ENCODE data around the gene ZBTB25.
A peak's percentile ranks its signal among the peaks of the same experiment; 100 is the strongest.

Gene ZBTB25

DNA sequence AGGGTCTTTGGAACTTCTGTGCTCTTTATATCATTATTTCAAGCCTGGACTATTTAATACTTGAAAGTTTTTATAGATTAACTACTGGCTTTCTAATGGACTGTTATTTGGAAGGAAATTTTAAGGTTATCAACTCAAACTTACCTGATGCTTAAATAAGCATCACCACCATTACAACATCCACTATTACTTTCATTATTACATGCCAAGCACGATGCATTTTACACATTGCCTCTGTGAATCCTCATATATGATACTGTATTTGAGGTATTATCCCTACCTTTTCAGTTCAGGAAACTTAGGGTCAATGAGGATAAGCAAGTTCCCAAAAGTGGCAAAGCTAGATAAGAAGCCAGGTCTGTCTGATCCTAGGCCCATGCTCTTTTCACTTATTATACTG, 13.3 kb upstream of the ZBTB25 start:
- no peak for DNase-seq (ENCODE audit: low read depth)

DNA sequence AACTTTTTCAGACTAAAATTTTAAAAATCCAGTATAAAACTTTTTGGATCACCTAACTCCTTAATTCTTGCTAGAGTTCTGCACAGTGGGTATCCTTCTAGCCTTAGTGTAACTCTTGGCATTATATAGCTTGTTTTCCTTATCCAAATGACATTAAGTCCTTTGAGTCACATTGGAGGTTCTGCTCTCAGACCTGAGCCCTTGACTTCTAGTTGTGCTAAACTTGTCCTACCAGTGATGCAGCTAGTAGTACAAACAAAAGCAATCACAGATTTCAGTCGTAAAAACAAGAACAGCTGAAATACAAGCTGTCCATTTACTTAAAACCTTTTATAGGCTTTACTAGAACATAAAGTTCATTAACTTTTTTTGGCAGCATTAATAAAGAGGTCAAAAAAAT, 11.4 kb upstream of the ZBTB25 start:
- no peak for DNase-seq (ENCODE audit: low read depth)

DNA sequence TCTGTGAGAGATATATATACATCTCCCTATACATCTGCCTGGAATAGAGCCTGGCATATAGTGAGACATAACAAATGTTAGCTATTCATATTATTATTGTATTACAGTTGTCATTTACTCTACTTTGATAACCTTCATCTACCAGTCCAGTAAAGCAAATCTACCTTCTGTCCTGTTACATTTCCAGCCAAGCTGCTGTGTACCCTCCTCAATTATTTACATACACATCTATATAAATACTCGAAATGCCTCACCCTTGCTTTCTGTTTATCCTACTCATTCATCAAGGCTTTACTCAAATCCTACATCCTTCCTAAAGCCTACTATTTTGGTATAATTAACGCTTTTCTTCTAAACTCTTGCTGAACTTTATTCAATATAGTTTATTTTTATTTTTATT, 9.6 kb upstream of the ZBTB25 start:
- DNase-seq (ENCODE audit: low read depth), result no peak

DNA sequence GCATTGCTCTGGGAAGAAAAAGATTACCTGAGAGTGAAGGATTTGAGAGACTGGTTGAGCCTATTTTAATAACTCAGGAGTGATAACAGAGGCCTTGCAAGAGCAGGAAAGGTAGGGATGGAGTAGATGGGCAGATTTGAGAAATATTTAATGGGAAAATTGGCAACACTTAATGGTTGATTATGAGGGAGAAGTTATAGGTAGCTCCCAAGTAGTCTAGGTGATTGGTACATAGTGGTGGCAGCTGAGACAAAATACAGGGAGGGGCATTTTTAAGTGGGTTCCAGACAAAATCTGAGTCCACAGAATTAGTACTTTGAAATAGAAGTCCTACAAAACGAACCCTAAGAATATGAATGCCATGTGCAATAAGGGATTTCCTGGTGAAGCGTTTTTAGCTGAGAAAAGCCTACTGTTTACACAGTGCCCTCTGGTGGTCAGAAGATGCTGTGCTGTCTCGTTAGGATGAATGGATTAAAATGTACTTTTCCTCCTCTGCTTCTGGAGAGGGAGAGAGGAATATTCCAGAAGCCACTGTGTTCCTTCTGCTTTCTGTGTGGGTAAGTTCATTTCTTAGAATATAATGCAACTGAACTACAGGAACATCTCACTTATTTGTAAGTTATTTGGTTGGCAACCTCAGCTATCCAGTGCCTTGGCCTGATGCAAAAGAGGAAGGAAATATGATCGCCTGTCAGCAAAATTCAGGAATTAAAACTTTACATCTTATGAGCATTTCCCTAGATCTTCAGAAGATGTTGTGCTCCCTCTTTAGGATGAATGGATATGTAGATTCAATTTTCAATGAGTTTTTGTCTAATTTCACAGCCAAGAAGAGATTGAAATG, 7.4 kb upstream of the ZBTB25 start:
- peak; percentile 39 for DNase-seq (ENCODE audit: low read depth)

DNA sequence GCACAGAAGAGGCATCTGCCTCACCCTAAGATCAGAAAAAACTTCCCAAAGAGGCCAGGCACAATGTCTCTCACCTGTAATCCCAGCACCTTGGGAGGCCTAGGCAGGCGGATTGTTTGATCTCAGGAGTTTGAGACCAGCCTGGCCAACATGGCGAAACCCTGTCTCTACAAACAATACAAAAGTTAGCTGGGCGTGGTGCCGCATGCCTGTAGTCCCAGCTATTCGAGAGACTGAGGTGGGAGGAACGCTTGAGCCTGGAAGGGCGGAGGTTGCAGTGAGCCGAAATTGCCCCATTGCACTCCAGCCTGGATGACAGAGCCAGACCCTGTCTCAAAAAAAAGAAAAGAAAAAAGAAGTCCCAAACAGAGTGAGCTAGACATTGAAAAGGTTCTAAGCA, 5.4 kb upstream of the ZBTB25 start:
- DNase-seq (ENCODE audit: low read depth), result no peak

DNA sequence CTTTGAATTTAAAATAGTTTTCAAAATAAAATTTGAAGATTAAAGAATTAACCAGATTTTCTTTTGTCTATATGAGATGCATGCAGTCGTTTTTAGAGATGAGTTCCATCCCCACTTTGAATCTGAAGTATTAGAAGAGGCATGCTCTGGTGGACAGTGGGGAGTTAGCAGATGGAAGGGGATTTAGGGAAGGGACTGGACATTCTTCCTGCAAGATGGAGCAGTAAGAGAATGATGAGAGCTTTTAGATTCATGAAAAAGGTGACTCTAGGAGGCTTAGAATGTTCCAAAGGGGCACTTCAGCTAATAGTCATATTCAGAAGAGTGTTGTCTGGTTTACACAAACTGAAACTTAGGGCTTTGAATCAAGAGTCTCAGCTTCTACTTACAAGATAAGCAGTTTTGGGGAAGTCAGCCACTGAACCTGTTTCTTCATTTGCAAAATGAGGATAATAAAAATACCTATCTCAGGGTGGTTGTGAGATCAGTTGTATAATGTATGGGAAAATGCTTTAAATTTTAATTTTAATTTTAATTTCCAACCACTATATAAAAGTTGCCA, 4.7 kb upstream of the ZBTB25 start:
- DNase-seq (ENCODE audit: low read depth), result no peak

DNA sequence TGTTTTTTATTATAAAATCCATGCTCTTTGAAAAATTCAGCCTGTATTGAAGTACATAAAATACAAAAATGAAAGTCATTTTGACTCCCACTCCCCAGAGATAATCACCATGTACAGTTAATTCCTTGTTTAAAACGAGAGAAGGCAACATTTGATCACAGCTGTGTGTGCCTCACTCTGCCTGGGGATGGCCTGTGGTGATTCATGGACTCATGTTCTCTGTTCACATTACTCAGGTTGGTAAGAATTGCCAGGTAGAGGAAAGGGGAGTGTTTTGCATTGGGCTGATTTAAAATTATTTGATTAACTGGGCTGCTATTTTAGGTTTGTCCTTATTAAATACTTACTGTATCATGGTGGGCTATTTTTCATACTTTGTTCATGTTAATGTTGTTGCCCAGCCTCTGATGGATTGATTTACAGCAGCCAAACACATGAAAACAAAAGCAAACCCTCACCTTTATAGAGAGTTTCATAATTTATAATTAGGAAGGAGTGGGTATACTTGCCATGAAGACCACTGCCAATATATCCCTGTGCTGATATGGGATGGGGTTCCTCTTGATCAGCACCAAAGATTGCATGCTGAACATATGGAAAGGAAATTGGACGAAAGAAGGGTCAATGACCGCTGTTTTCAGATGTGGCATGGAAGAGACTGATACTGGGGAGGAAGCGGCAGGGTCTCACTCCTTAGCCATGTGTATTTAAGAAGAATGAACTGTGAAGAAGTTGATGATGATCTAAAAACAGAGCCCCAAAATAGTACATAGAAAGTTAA, 3.9 kb upstream of the ZBTB25 start:
- no peak for DNase-seq (ENCODE audit: low read depth)

DNA sequence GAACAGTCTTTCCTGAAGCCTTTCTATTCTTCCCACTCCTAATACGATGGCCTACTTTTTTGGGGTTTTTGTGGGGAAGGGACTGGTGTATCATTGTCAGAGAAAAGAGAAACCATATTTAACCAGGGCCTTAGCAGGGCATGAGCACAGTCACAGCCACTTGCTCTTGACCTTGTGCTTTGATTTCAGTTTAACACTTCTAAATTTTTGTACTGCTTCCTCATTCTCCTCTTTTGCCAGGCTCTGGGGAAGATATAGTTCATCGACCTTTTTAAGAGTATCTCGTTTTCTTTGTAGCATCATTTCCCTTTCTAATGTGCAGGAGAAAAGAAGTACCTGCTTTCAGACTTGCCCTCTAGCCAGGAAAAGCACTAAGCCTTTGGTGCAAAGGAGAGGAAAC, 3.1 kb upstream of the ZBTB25 start:
- DNase-seq (ENCODE audit: low read depth), result no peak

DNA sequence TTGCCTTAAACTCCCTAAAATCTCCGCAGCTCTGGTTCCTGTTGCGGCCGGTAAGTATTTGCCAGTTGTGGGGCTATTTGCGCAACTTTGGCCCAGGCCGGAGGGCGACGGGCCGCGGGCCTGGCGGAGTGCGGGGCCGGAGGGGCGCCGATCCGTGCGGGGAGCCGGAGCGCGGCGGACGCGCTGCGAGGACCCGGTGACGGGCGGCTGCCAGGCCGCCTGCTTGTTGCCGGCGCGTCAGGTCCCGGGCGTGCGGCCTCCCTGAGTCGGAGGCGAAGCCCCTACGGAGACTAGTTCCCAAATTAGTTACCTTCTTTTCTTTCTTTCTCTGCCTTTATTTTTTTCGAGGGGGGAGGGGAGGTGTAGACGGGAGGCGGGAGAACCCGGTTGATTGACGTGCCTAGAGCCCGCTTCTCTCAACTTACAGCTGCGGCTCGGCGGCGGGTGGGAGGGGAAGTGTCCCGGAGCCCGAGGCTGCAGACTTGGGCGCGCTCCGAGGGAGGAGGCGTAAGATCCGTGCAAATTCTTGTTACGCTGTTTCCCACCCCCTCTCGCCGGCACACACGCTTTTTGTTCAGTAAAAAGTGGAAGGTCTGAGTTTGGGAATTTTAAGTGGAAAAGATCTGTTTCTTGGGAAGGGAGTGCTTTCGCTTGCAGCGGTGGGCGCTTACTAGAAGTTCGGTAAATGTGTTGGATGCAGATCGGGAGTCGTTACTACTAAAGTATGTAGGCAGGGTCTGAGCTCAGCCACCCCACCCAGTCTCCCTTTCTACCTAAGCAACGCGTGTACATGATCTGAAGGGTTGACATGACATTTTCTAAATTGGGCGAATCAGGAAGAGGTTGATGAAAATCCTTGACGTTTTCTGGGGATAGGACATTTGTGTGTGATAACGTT, 1.5 kb upstream of the ZBTB25 start:
- DNase-seq (ENCODE audit: low read depth), result peak; percentile 69

DNA sequence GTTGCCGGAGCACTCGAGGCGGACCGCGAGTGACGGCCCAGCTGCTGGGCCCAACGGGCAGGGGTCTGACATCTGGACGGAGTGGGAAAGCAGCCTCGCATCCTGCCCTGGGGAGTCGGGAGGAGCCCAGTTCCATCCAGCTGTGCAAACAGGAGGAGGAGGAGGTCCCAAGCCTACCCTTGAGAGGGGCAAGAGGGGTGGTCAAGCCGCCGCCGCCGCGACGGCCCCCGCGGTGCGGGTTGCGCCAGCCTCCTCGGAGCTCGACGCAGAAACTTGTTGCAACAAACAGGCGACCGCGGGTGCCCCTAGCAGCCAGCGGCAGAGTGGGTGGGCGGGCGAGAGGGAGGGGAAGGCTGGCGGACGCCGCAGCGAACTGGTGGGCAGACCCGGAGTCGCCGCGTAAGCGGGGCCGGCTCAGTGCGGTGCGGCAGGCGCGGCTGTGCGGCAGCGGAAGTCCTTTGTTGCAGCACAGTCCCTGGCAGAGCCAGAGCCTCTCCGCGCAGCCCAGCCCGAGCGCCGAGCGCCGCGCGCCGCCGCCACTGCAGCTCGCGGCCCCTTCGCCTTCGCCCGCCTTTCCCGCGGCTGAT, 765 bp upstream of the ZBTB25 start, which contains the start of gene ZBTB1:
ZBTB1 (plus strand) TSS at position 461 of the 587 bp plus-strand sequence. CDS start 16,735 bp downstream, outside the sequence.
- peak; percentile 68 for DNase-seq (ENCODE audit: low read depth)

DNA sequence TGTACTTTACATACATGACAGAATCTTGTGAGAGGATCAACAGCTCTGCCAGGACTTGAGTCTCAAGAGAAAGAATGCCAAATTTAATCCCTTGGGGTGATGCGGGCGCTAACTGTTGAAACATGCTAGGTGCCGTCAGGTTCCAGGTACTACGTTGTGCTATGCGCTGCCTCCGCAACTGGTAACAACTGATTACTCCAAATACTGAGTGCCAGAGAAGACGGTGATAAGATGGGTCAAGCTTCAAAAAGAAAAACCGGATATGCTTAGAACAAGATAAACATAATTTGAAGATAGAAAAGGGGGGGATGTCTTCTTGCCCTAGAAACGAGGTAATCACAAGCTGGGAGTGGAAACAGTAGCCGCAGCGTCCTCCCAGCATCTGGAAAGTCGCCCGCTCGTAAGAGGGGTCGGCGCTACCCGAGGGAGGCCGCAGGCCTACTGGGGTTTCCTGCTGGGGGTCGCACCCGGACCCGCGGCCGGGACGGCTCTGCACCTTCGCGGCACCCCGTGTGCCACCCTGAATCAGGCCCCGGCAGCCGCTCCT, 678 bp downstream of the ZBTB25 start:
- DNase-seq (ENCODE audit: low read depth), result no peak

DNA sequence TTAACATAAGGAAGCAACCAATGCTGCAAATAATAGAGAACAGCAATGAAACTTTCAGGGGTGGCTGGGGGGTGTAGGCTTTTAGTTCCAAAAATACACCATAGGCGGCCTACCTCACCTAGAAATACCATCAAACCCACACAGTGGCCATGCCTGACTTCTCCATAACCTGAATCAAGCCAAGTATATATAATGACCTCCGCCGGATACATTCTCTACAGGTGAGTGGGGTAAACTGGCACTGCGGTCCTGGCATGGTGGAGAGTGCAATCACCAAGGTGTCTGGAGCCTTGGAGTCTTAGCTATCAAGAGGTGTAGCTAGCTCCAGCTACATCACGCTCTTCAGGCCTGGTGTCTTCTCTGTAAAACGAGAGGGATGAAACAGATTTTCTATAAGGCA, 1.2 kb downstream of the ZBTB25 start:
- no peak for DNase-seq (ENCODE audit: low read depth)

DNA sequence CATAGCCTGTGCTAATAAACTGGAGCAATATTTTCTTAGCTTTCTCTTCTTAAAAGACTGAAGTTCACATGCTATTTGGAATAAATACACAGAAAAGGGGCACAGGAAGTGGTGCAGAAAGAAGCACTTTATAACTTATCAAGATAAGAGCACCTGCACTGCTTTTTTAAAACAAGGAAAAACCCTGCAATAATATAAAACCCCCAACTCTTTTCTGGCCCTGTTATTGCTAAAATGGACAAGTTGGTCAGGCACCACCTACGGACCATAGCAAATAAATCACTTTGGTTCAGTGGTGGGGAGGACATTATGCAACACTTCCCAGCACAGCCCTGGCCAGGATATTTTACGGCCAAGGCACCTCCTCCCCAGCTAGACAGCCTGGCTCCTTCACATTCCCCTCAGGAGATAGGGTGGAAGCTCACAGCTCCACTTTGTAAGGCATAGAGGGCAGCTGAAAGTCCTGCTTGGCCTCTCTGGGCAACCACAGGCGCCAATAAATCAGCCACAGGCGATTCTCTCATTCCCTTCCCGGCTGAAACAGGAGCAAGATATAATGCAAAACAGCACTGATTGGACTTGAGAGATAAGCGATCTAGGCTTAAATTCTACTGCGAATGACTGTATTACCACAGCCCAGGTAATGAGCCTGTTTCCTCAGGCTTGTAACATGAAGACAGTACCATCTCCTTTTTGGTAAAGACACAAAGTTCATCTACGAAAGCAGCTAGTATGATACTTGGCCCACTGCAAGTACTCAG, 2.0 kb downstream of the ZBTB25 start:
- peak; percentile 62 for DNase-seq (ENCODE audit: low read depth)

DNA sequence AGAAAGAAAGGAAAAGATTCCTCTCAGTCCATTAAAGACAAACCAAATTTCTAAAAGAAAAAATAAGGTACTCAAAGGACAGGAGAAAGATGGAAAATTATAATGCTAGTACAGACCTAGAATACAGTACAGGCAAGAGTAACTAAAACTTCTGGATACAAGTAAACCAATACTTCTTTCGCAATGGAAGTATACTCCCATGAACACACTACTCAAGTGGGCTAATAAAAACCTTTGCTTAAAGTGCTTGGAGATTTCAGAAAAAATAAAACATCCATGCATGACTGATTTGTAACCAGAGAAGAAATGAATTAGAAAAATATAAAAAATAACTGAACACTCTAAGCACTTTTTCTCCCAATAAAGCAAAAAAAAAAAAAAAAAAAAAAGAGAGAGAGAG, 3.5 kb downstream of the ZBTB25 start:
- DNase-seq (ENCODE audit: low read depth), result no peak

DNA sequence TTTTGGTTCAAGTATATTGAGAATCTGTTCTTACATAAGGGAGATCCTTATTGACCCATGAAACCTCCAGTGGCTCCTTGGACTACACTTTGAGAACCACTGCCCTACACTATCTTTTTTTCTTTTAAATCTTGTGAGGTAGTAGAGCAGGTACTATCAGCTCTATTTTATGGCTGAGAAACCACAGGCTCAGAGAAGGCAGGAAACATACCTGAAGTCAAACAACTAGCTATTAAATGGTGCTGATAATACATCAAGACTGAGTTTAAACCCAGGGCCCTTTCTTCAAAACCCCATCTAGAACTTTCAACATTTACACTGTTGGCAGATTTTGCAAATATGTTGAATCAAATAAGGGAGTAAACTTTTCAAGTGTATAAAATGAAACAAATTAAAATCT, 6.9 kb downstream of the ZBTB25 start:
- no peak for DNase-seq (ENCODE audit: low read depth)

DNA sequence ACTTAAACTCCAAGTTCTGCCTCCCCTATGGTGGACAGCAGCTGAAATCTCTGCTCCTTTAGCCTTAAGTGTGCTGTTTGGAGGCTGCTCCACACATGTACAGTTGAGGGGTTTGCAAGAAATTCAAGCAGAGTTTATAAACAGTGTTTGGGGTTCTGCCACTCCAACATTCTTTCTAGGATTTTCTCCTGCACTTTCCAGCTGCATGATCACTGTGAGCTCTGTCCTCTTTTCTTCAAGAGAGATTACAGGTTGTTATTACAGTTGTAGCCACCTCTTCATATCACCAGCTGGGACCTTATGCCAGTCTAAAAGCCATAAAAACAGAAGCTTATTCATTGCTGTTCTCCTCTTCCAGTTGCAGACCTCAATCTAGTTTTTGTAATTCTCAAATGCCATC, 8.4 kb downstream of the ZBTB25 start:
- no peak for DNase-seq (ENCODE audit: low read depth)

DNA sequence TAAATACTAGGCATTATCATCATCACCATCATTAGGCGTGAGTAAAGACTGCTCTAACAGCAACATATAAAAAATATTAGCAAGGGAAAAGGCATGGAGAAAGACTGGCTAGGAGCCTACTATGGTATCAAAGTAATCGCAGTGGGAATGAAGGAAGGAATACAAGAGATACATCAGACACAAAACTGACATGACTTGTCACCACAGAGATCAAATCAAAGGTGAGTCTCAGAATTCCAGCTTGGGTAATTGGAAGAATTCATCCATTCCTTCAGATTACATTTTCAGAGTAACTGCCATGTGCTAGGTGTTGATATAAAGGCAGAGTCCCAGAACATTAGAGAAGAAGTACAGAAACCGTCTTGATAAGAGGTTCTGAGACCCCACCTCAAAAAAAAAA, 10.2 kb downstream of the ZBTB25 start:
- DNase-seq (ENCODE audit: low read depth), result no peak

DNA sequence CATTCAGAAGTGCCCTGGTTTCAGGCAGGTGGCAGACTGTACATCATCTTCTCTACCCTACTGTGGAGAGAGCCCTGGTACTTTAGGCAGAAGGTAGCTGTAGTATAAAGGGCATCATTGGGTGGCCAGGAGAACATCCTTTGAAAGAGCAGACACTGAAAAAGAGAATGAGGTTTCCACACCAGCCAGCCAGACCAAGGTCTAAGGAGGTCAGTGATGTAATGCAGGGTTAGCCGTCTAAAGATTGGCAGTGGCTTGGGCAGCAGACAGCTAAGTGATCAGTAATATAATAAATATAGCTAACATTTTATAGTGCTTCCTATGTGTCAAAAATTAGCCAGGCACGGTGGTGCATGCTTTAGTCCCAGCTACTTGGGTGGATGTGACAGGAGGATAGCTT, 12.0 kb downstream of the ZBTB25 start:
- DNase-seq (ENCODE audit: low read depth), result no peak

DNA sequence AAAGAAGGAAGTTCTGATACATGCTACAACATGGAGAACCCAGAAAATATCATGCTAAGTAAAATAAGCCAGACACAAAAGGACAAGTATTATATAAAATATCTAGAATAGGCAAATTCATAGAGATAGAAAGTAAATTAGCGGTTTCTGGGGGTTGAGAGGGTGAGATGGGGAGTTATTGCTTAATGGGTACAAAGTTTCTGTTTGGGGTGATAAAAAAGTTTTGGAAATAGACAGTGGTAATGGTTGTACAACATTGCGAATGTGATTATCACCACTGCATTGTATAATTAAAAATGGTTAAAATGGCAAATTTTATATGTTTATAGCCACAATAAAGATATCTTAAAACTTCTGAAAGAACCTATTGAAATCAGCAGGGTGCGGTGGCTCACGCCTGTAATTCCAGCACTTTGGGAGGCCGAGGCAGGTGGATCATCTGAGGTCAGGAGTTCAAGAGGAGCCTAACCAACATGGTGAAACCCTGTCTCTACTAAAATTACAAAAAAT, 15.0 kb downstream of the ZBTB25 start:
- no peak for DNase-seq (ENCODE audit: low read depth)

DNA sequence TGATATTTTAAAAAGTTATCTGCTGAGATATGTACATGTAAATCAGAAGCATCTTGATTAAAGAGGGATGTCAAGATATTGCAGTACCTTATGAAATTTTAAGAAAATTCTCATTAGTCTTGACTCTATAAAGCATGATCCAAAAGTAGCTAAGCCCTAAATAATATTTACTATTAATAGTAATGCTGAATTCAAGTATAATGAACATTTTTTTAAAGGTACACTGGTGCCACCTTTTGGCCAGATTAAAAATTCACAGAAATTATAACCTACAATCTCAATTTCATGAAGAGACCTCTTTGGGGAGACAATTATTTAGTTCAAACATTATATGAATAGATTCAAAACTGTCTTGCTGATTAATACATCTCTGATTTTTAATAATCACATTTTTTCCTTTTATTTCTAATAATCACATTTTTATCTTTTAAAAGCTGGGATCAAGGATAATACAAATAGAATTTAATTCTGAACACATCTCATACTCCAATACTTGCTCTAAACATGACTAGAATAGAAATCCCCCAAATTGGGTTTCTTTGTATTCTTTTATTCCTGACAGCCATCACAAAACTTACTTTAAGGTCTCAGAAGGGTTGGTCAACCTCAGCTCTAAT, 24.9 kb downstream of the ZBTB25 start:
- no peak for DNase-seq (ENCODE audit: low read depth)

Data from GM04504 (cell line).